ENCODE measurements around the gene RALGAPA2. TPM values are rescaled to one million over a fixed set of nuclear protein-coding genes. Genes with fewer than 3 reads are reported as not detected.

The RALGAPA2 gene
- polyA plus RNA-seq, 1 of the 3 experiments (the other 2 are of a cell fraction): 1.0 TPM

DNA sequence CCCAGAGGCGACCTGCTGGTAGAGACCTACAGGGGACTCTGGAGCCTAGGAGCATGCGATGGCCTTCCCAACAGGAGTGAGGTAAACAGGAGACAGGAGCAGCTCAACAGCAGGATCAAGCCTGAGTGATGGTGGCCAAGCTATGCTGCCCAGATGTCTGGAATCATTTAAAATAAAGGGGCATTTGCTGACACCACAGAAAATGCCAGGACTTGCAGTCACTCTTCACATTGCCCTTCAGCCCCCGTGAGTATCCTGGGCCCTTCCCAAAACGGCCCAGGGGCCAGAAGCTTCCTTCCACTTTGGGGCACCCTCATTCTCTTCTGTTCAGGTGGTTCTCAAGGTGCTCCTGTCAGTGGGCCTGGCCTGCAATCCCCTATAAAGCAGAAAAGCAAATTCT lies 321.3 kb downstream of the RALGAPA2 start:
- Histone ChIP-seq H3K4me2 (no peak overlapping the region), H3K9me2 (no peaks in the 10 kb centered on the region), H2AFZ (ENCODE audit: low read depth) (no peak overlapping the region), H4K20me1 (ENCODE audit: insufficient read depth) (no peaks in the 10 kb centered on the region), H3K9ac (no peak overlapping the region), H3K9me3 (no peaks in the 10 kb centered on the region), H3K4me1 (ENCODE audit: control insufficient read depth in 1 of 2, insufficient read depth in 2 of 2, low read depth in 1 of 2, low read length in 1 of 2) (no peaks in the 10 kb centered on the region), H3K27ac (ENCODE audit: low read depth in 2 of 2, low read length in 1 of 2) (no peak overlapping the region), H3K36me3 (replicated peaks in 1 of 2; ENCODE audit: control insufficient read depth in 1 of 2, insufficient read depth in 2 of 2, low read length in 1 of 2) (no peaks in the 10 kb centered on the region), H3K4me3 (ENCODE audit: low read depth in 2 of 2, low read length in 1 of 2) (no peak overlapping the region), H3F3A (replicated peaks; ENCODE audit: insufficient read depth) (no peaks in the 10 kb centered on the region), H3K27me3 (ENCODE audit: insufficient read depth) (no peaks in the 10 kb centered on the region), H3K79me2 (ENCODE audit: insufficient read depth) (no peaks in the 10 kb centered on the region)
- DNase-seq: no peak
- TF ChIP-seq RXRA (IDR thresholded peaks at IDR 0.05; ENCODE audit: borderline replicate concordance, low read depth) (no peak), NRF1 (IDR thresholded peaks at IDR 0.05; ENCODE audit: low read depth, low read length) (no peak), RCOR1 (IDR thresholded peaks at IDR 0.05; ENCODE audit: low read length) (no peak)
- CTCF ChIA-PET: no interaction called here
- POLR2A ChIA-PET: no interaction called here
- 47% methylated on average over 3 of the region's 4 CpGs for WGBS (ENCODE audit: low lambda C conversion rate)

DNA sequence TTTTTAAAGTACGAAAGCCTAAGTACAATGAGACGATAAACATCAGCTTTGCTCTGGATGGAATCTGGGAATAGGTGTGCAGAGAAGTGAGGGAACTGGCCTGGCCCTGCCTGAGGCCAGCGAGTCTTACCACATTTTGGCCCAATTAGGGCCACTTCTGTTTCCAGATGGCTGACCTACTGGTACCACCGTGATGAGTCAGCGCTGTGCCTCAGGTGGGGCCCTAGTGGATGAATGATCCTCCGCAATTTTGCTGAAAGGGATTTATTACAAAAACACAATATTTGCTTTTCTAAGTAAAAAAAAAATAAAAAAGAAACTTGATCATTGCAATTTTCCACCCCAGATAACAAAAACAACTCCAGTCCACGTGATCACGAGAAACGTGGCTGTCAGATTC lies 322.1 kb downstream of the RALGAPA2 start:
- no peak overlapping the region for H3K9ac ChIP-seq
- no peaks in the 10 kb centered on the region for H3K9me3 ChIP-seq
- H3K79me2 ChIP-seq (ENCODE audit: insufficient read depth): no peaks in the 10 kb centered on the region
- H4K20me1 ChIP-seq (ENCODE audit: insufficient read depth): no peaks in the 10 kb centered on the region
- no peaks in the 10 kb centered on the region for H3K4me1 ChIP-seq (ENCODE audit: control insufficient read depth in 1 of 2, insufficient read depth in 2 of 2, low read depth in 1 of 2, low read length in 1 of 2)
- POLR2A ChIA-PET: no interaction called here
- no peak overlapping the region for H2AFZ ChIP-seq (ENCODE audit: low read depth)
- no peaks in the 10 kb centered on the region for H3K9me2 ChIP-seq
- DNase-seq: no peak
- CTCF ChIA-PET: no interaction called here
- H3K4me2 ChIP-seq: no peak overlapping the region
- no peaks in the 10 kb centered on the region for H3K36me3 ChIP-seq (replicated peaks in 1 of 2; ENCODE audit: control insufficient read depth in 1 of 2, insufficient read depth in 2 of 2, low read length in 1 of 2)
- no peaks in the 10 kb centered on the region for H3F3A ChIP-seq (replicated peaks; ENCODE audit: insufficient read depth)
- no peak for TF ChIP-seq FOSL2 (IDR thresholded peaks at IDR 0.05; ENCODE audit: borderline replicate concordance, low read depth)
- TF ChIP-seq, protein P1, sequence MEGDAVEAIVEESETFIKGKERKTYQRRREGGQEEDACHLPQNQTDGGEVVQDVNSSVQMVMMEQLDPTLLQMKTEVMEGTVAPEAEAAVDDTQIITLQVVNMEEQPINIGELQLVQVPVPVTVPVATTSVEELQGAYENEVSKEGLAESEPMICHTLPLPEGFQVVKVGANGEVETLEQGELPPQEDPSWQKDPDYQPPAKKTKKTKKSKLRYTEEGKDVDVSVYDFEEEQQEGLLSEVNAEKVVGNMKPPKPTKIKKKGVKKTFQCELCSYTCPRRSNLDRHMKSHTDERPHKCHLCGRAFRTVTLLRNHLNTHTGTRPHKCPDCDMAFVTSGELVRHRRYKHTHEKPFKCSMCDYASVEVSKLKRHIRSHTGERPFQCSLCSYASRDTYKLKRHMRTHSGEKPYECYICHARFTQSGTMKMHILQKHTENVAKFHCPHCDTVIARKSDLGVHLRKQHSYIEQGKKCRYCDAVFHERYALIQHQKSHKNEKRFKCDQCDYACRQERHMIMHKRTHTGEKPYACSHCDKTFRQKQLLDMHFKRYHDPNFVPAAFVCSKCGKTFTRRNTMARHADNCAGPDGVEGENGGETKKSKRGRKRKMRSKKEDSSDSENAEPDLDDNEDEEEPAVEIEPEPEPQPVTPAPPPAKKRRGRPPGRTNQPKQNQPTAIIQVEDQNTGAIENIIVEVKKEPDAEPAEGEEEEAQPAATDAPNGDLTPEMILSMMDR (IDR thresholded peaks at IDR 0.05): no peak
- TF ChIP-seq YY1 (IDR thresholded peaks at IDR 0.05; ENCODE audit: low read depth): no peak
- TF ChIP-seq TEAD4 (IDR thresholded peaks at IDR 0.05; ENCODE audit: borderline replicate concordance, insufficient read depth): no peak
- no peak for TF ChIP-seq GATA2 (CRISPR knock-in tag; IDR thresholded peaks at IDR 0.05)
- TF ChIP-seq, protein P2, sequence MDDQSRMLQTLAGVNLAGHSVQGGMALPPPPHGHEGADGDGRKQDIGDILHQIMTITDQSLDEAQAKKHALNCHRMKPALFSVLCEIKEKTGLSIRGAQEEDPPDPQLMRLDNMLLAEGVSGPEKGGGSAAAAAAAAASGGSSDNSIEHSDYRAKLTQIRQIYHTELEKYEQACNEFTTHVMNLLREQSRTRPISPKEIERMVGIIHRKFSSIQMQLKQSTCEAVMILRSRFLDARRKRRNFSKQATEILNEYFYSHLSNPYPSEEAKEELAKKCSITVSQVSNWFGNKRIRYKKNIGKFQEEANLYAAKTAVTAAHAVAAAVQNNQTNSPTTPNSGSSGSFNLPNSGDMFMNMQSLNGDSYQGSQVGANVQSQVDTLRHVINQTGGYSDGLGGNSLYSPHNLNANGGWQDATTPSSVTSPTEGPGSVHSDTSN (IDR thresholded peaks at IDR 0.05): no peak
- TF ChIP-seq SIN3A (IDR thresholded peaks at IDR 0.05; ENCODE audit: borderline replicate concordance, low read depth, low read length): no peak
- TF ChIP-seq GABPA (IDR thresholded peaks at IDR 0.05; ENCODE audit: low read depth): no peak
- no peak overlapping the region for H3K4me3 ChIP-seq (ENCODE audit: low read depth in 2 of 2, low read length in 1 of 2)
- H3K27ac ChIP-seq (ENCODE audit: low read depth in 2 of 2, low read length in 1 of 2): no peak overlapping the region
- H3K27me3 ChIP-seq (ENCODE audit: insufficient read depth): no peaks in the 10 kb centered on the region
- WGBS (ENCODE audit: low lambda C conversion rate): 93% methylated on average over 9 of the region's 9 CpGs
